Astrocyte (in vitro differentiated cells and primary cell): Measurements from ENCODE around the gene SLC12A2. TPM values are rescaled to one million over a fixed set of nuclear protein-coding genes. Genes with fewer than 3 reads are reported as not detected.

Source experiments
- DNase-seq: peaks from one replicate; pipeline ENCODE4 v3.0.0-alpha.2; 2010; ENCODE audit warnings: low read depth
- FAIRE-seq: peaks from 2 replicates; lab custom pipeline; 2011; peaks lifted over from hg19 to GRCh38; lab: Jason Lieb, UNC
- H2AFZ ChIP-seq: 2 replicates; pipeline ENCODE4 v1.6.0; 2012; ENCODE audit warnings: low read depth, low read length, inconsistent platforms
- H3K27ac ChIP-seq: 2 replicates; pipeline ENCODE4 v1.5.1; 2011; ENCODE audit warnings: low read depth, low read length, inconsistent platforms
- H3K27me3 ChIP-seq: 2 replicates; pipeline ENCODE4 v1.6.0; 2011; ENCODE audit warnings: low read length, inconsistent platforms; ENCODE audit not compliant: insufficient read depth
- H3K36me3 ChIP-seq: 2 replicates; pipeline ENCODE4 v1.5.1; 2011; ENCODE audit warnings: low read length, inconsistent platforms; ENCODE audit not compliant: insufficient read depth
- H3K4me1 ChIP-seq: 2 replicates; pipeline ENCODE4 v1.5.1; 2011; ENCODE audit warnings: low read length, inconsistent platforms; ENCODE audit not compliant: insufficient read depth
- H3K4me2 ChIP-seq: 2 replicates; pipeline ENCODE4 v1.6.0; 2012; ENCODE audit warnings: low read length, inconsistent platforms
- H3K4me3 ChIP-seq: 2 replicates; pipeline ENCODE4 v1.5.1; 2011; ENCODE audit warnings: low read depth, mild to moderate bottlenecking, low read length, inconsistent platforms; ENCODE audit not compliant: insufficient read depth
- H3K79me2 ChIP-seq: 2 replicates; pipeline ENCODE4 v1.6.0; 2012; ENCODE audit warnings: mild to moderate bottlenecking, low read length, inconsistent platforms; ENCODE audit not compliant: insufficient read depth
- H3K9ac ChIP-seq: 2 replicates; pipeline ENCODE4 v1.6.0; 2012; ENCODE audit warnings: mild to moderate bottlenecking, low read length, inconsistent platforms
- H3K9me3 ChIP-seq: 2 replicates; pipeline ENCODE4 v1.5.1; 2012; ENCODE audit warnings: low read depth, mild to moderate bottlenecking, low read length, inconsistent platforms; ENCODE audit not compliant: insufficient read depth
- H4K20me1 ChIP-seq: 2 replicates; pipeline ENCODE4 v1.6.0; 2012; ENCODE audit warnings: low read length, inconsistent platforms; ENCODE audit not compliant: insufficient read depth
- H3K27ac Mint-ChIP-seq: one replicate; pipeline ENCODE4 v1.8.0; 2021; ENCODE audit warnings: mild to moderate bottlenecking, mixed read lengths; ENCODE audit not compliant: unreplicated experiment
- H3K27me3 Mint-ChIP-seq: one replicate; pipeline ENCODE4 v1.8.0; 2021; ENCODE audit warnings: low read depth, mixed read lengths; ENCODE audit not compliant: unreplicated experiment
- H3K36me3 Mint-ChIP-seq: one replicate; pipeline ENCODE4 v1.8.0; 2021; ENCODE audit warnings: low read depth, mixed read lengths; ENCODE audit not compliant: unreplicated experiment
- H3K4me1 Mint-ChIP-seq: one replicate; pipeline ENCODE4 v1.8.0; 2021; ENCODE audit warnings: low read depth, mixed read lengths; ENCODE audit not compliant: unreplicated experiment
- H3K4me3 Mint-ChIP-seq: one replicate; pipeline ENCODE4 v1.8.0; 2021; ENCODE audit warnings: mild to moderate bottlenecking, moderate library complexity, mixed read lengths; ENCODE audit not compliant: unreplicated experiment
- H3K9me3 Mint-ChIP-seq: one replicate; pipeline ENCODE4 v1.8.0; 2021; ENCODE audit warnings: mild to moderate bottlenecking, mixed read lengths; ENCODE audit not compliant: unreplicated experiment
- EZH2 ChIP-seq: IDR thresholded peaks from 2 replicates; pipeline ENCODE4 v1.6.1; 2012; ENCODE audit warnings: mild to moderate bottlenecking, low read length, inconsistent platforms; ENCODE audit not compliant: insufficient read depth
- total RNA-seq: library from RNA; stranded (reverse); gene quantifications from 2 replicates; pipeline ENCODE4 v1.2.1, GENCODE V29; 2021
- TF ChIP-seq, protein P1 (sequence below): IDR thresholded peaks from 2 replicates; pipeline ENCODE4 v1.5.1; 2011; ENCODE audit warnings: low read depth, mild to moderate bottlenecking, inconsistent platforms, low read length, moderate library complexity; ENCODE audit not compliant: insufficient read depth

SLC12A2 gene
- total RNA-seq, 1 donor from 2014 or later = 20.3 TPM

DNA sequence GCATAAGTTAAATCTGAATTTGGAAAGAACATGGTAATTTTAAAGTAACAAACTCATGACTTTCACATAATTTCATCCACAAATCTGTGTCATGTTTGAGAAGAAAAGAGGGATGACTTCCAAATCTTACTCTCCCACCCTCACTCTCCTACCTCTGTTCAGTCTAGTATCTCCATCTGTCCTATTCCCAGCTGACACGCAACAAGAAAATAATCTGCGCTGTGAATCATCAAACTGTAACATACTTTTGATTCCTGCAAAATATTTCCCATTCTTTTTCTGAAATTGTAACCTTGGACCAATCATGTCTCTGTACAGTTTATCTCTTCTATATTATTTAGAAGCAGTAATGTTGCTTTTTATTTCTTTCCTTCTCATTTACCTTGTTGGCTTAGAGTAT, 91.4 kb downstream of the SLC12A2 start:
- H3K4me1 ChIP-seq = no peaks in the 10 kb centered on the region
- H3K36me3 ChIP-seq = peaks cover 5% of the 10 kb centered on the region
- H3K27me3 ChIP-seq = no peaks in the 10 kb centered on the region
- Mint-ChIP-seq H3K27me3 (no peaks in the 10 kb centered on the region), H3K4me1 (peaks cover 4% of the 10 kb centered on the region), H3K27ac (no peak overlapping the region), H3K36me3 (peaks cover 6% of the 10 kb centered on the region), H3K4me3 (no peak overlapping the region), H3K9me3 (no peaks in the 10 kb centered on the region)
- H2AFZ ChIP-seq = no peak overlapping the region
- no peak for TF ChIP-seq EZH2
- TF ChIP-seq, protein P1, sequence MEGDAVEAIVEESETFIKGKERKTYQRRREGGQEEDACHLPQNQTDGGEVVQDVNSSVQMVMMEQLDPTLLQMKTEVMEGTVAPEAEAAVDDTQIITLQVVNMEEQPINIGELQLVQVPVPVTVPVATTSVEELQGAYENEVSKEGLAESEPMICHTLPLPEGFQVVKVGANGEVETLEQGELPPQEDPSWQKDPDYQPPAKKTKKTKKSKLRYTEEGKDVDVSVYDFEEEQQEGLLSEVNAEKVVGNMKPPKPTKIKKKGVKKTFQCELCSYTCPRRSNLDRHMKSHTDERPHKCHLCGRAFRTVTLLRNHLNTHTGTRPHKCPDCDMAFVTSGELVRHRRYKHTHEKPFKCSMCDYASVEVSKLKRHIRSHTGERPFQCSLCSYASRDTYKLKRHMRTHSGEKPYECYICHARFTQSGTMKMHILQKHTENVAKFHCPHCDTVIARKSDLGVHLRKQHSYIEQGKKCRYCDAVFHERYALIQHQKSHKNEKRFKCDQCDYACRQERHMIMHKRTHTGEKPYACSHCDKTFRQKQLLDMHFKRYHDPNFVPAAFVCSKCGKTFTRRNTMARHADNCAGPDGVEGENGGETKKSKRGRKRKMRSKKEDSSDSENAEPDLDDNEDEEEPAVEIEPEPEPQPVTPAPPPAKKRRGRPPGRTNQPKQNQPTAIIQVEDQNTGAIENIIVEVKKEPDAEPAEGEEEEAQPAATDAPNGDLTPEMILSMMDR = no peak
- H4K20me1 ChIP-seq = no peaks in the 10 kb centered on the region
- peak; percentile 5 for FAIRE-seq
- no peaks in the 10 kb centered on the region for H3K79me2 ChIP-seq
- H3K4me2 ChIP-seq = no peak overlapping the region
- H3K9me3 ChIP-seq = no peaks in the 10 kb centered on the region
- H3K27ac ChIP-seq = no peak overlapping the region
- DNase-seq = peak; percentile 58
- H3K9ac ChIP-seq = no peak overlapping the region
- H3K4me3 ChIP-seq = no peak overlapping the region

DNA sequence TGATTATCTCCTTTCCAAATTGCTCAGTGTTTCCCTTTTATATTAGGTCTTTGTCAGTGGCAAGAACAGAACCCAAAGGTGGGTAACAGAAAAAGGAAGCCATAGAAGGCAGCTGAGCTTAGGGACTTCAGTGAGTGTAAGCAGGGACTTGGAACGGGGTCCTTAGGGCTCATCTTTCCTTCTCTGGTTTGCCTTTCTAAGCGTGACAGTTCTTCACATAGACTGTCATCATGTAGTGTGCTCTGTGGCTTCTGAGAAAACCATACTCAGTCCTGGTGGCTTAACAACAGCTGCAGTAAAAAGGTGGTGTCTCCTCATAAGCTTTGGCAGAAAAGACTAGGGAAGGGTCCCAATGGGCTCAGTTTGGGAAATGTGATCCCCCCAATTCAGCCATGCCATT, 108.8 kb downstream of the SLC12A2 start:
- no peak for FAIRE-seq
- no peak for TF ChIP-seq EZH2
- TF ChIP-seq, protein P1 = no peak
- H3K9me3 Mint-ChIP-seq = no peaks in the 10 kb centered on the region

DNA sequence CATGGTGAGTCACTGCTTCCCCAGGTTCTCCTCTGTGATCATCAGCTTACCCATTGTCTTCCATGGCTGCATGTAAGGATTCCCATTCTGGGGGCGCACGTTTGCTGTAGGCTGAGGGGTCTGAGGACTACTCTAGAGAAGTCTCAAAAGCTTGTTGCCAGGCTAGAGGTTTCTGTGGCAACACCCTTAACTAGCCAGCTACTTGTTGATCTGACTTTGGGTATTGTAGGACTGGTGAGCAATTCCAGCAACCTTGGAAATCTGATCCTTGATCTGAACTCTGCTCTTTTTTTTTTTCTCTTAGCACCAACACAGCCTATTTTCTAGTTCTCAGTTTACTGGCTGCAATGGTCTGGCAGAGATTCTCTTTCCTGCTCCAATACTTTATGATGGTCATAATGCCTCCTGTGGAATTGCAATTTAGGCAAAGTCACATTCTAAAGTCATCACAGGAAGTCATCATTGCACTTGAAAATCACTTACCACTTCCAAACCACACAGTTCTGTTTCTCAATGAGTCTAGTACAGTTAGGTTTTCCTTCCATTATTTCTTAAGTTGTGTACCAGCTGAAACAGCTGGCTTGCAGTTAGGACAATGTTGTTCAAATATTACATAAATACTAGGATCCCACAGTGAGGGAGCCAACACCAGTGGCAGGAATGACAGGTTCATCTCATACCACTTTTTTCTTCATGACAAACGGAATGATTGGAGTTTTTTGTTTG, 110.3 kb downstream of the SLC12A2 start:
- Histone ChIP-seq H2AFZ (no peak overlapping the region), H3K9me3 (no peaks in the 10 kb centered on the region), H3K4me1 (peaks cover 3% of the 10 kb centered on the region), H3K27ac (no peak overlapping the region), H3K27me3 (no peaks in the 10 kb centered on the region), H4K20me1 (no peaks in the 10 kb centered on the region), H3K4me3 (no peak overlapping the region), H3K9ac (no peak overlapping the region), H3K4me2 (no peak overlapping the region), H3K36me3 (no peaks in the 10 kb centered on the region), H3K79me2 (no peaks in the 10 kb centered on the region)
- no peak overlapping the region for H3K27ac Mint-ChIP-seq
- peaks cover 4% of the 10 kb centered on the region for H3K36me3 Mint-ChIP-seq
- H3K27me3 Mint-ChIP-seq = no peaks in the 10 kb centered on the region
- FAIRE-seq (no peak), DNase-seq (no peak)
- peaks cover 3% of the 10 kb centered on the region for H3K9me3 Mint-ChIP-seq
- peaks cover 7% of the 10 kb centered on the region for H3K4me1 Mint-ChIP-seq
- H3K4me3 Mint-ChIP-seq = no peak overlapping the region
- no peak for TF ChIP-seq EZH2
- TF ChIP-seq, protein P1 = no peak

More for the DNA sequence above, 108.8 kb downstream of the SLC12A2 start:
- DNase-seq = no peak
- no peaks in the 10 kb centered on the region for H3K36me3 ChIP-seq
- H3K9me3 ChIP-seq = no peaks in the 10 kb centered on the region
- no peak overlapping the region for H2AFZ ChIP-seq
- H3K27me3 ChIP-seq = no peaks in the 10 kb centered on the region
- H3K27ac ChIP-seq = no peak overlapping the region
- no peak overlapping the region for H3K9ac ChIP-seq
- no peaks in the 10 kb centered on the region for H4K20me1 ChIP-seq
- no peaks in the 10 kb centered on the region for H3K79me2 ChIP-seq
- Mint-ChIP-seq H3K36me3 (peaks cover 2% of the 10 kb centered on the region), H3K27ac (no peak overlapping the region), H3K4me1 (no peaks in the 10 kb centered on the region), H3K4me3 (no peak overlapping the region), H3K27me3 (no peaks in the 10 kb centered on the region)
- no peak overlapping the region for H3K4me2 ChIP-seq
- H3K4me3 ChIP-seq = no peak overlapping the region
- no peaks in the 10 kb centered on the region for H3K4me1 ChIP-seq
